GM23248 (cell line): ENCODE data around the gene PTPRR.

Experiments
- EZH2 ChIP-seq: fragments of 200-600 bp; sonication (generic); IDR thresholded peaks from 2 replicates; pipeline ENCODE4 v1.6.1; 2018; ENCODE audit warnings: antibody characterized with exemption, mild to moderate bottlenecking; ENCODE audit not compliant: insufficient read depth, poor library complexity, severe bottlenecking
- EZH2phosphoT487 ChIP-seq: fragments of 200-600 bp; sonication (generic); IDR thresholded peaks from 2 replicates; pipeline ENCODE4 v1.6.1; 2018; ENCODE audit warnings: antibody characterized with exemption, moderate library complexity, mild to moderate bottlenecking, low read depth; ENCODE audit not compliant: insufficient read depth

GRCh38 chr12:70835948-70836347 lies 84.6 kb downstream of the PTPRR start:
- TF ChIP-seq EZH2 (no peak), EZH2phosphoT487 (no peak)
